HG03060 (cell line): ENCODE results near the gene PTX4.

Experiments
- ATAC-seq: cut with Tn5 transposase; IDR thresholded peaks from one replicate; pipeline ENCODE4 v1.9.1; 2021; ENCODE audit warnings: low read depth, moderate number of reproducible peaks; ENCODE audit not compliant: unreplicated experiment

Gene PTX4

GRCh38 chr16:1488619-1489018 lies at the start of gene PTX4:
Gene PTX4 (minus strand): TSS chr16:1488944. CDS start chr16:1488909, 35 bp downstream.
- ATAC-seq: no peak

GRCh38 chr16:1537763-1538289 lies 49.1 kb upstream of the PTX4 start:
- no peak for ATAC-seq

- ATAC-seq: no peak
These were observed 48.4 kb upstream of the PTX4 start for GRCh38 chr16:1537138-1537577.

GRCh38 chr16:1536601-1537000 lies 47.9 kb upstream of the PTX4 start:
- ATAC-seq: no peak

- no peak for ATAC-seq
These were observed 46.9 kb upstream of the PTX4 start for GRCh38 chr16:1535391-1536291.

- no peak for ATAC-seq
These were observed 45.6 kb upstream of the PTX4 start for GRCh38 chr16:1534021-1535020.

GRCh38 chr16:1533443-1533951 lies 44.8 kb upstream of the PTX4 start, which contains the start of gene TMEM204:
Gene TMEM204 (plus strand): TSS chr16:1533666. CDS start chr16:1534276, 610 bp downstream.
- ATAC-seq: no peak

GRCh38 chr16:1532771-1533170 lies 44.0 kb upstream of the PTX4 start:
- ATAC-seq: no peak

GRCh38 chr16:1532081-1532760 lies 43.5 kb upstream of the PTX4 start:
- no peak for ATAC-seq

GRCh38 chr16:1531638-1531910 lies 42.8 kb upstream of the PTX4 start:
- no peak for ATAC-seq

- no peak for ATAC-seq
These were observed 42.3 kb upstream of the PTX4 start for GRCh38 chr16:1530883-1531637.

GRCh38 chr16:1530349-1530882 lies 41.7 kb upstream of the PTX4 start:
- no peak for ATAC-seq

- no peak for ATAC-seq
These were observed 40.3 kb upstream of the PTX4 start for GRCh38 chr16:1528921-1529537.

GRCh38 chr16:1527836-1528811 lies 39.4 kb upstream of the PTX4 start:
- no peak for ATAC-seq

- no peak for ATAC-seq
These were observed 38.1 kb upstream of the PTX4 start for GRCh38 chr16:1526608-1527555.

- no peak for ATAC-seq
These were observed 37.3 kb upstream of the PTX4 start for GRCh38 chr16:1525871-1526607.
